ENCODE measurements around the gene TRPM3.

Gene TRPM3

GRCh38 chr9:71121275-71122021, at the start of gene TRPM3:
Gene TRPM3, minus strand, starts transcription at chr9:71121621. Its CDS starts 267 bp downstream, at chr9:71121354.
- DNase-seq (ENCODE audit: low spot score), result no peak
- peak within 1 kb of the TSS; percentile 14 for H3K4me3 ChIP-seq
- TF ChIP-seq CTCF (IDR thresholded peaks at IDR 0.05), result no peak
- no peak within 1 kb of the TSS for H3K27ac ChIP-seq

GRCh38 chr9:71168418-71168817, 47.0 kb upstream of the TRPM3 start:
- Histone ChIP-seq H3K4me3 (no peak overlapping the region), H3K27ac (no peak overlapping the region)
- no peak for DNase-seq (ENCODE audit: low spot score)
- no peak for TF ChIP-seq CTCF (IDR thresholded peaks at IDR 0.05)

GRCh38 chr9:71162126-71162525, 40.7 kb upstream of the TRPM3 start:
- DNase-seq (ENCODE audit: low spot score), result no peak
- Histone ChIP-seq H3K27ac (no peak overlapping the region), H3K4me3 (no peak overlapping the region)
- TF ChIP-seq CTCF (IDR thresholded peaks at IDR 0.05), result no peak

- Histone ChIP-seq H3K27ac (no peak overlapping the region), H3K4me3 (no peak overlapping the region)
- DNase-seq (ENCODE audit: low spot score), result no peak
- TF ChIP-seq CTCF (IDR thresholded peaks at IDR 0.05), result no peak
Observed at GRCh38 chr9:71157731-71158130, 36.3 kb upstream of the TRPM3 start.

- Histone ChIP-seq H3K4me3 (no peak overlapping the region), H3K27ac (no peak overlapping the region)
- TF ChIP-seq CTCF (IDR thresholded peaks at IDR 0.05), result no peak
- no peak for DNase-seq (ENCODE audit: low spot score)
Observed at GRCh38 chr9:71147368-71147767, 25.9 kb upstream of the TRPM3 start.

- no peak overlapping the region for H3K4me3 ChIP-seq
- no peak overlapping the region for H3K27ac ChIP-seq
- no peak for DNase-seq (ENCODE audit: low spot score)
- TF ChIP-seq CTCF (IDR thresholded peaks at IDR 0.05), result no peak
Observed at GRCh38 chr9:71146511-71146910, 25.1 kb upstream of the TRPM3 start.

DNA sequence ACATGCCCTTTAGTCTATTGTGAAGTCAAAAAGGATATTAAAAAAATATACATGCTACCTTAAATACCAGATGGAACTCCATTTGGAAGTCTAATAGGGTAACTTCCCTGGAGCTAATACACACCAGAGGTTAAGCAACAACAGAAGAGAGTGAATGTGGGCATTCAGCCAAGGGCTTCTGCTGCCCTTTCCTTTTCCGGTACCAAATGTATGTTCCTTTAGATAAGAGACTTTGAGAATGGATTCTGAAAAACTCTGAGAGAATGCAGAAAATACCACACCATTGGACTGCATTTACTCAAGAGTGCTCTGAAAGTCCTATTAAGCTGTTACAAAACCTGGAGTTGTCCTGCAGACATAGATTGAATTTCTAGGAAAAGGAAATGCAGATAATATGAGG, 23.8 kb upstream of the TRPM3 start:
- no peak for TF ChIP-seq CTCF (IDR thresholded peaks at IDR 0.05)

More for the DNA sequence above, 23.8 kb upstream of the TRPM3 start:
- Histone ChIP-seq H3K27ac (no peak overlapping the region), H3K4me3 (no peak overlapping the region)
- DNase-seq (ENCODE audit: low spot score), result no peak

Data from coronary artery (tissue), 2 donors.